ENCODE measurements around the gene UPK1B.
"Not testable (repeated sequence)": the region's sequence is repeated elsewhere in the genome, so short reads cannot be mapped to it uniquely, and the experiment has no call there.

The UPK1B gene

DNA sequence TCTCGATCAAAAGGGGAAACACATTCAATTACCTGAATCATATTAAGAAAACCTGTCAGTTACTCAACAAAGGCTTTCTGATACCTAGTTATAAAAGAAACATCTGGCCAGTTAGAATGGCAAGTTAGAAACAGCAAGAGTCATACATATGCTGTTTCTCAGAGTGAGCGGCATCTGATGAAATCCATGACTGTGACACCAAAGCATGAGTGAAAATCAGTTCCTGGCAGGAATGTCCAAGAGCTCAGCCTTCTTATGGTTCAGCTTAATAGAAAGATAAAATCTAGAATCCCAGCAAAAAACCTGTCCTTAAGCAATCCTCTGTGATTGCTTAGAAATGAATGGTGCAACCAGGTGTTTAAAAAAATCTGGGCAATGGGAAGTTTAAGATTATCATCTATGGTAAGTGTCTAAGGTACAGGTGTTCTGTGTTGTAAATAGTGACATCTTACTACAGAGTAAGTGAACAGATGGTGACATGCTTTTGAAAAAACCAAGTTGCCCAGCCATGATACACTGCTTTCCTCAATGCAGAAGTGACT is 48.5 kb downstream of the UPK1B start:
- DNase-seq (ENCODE audit: low read depth in 1 of 2, low spot score in 1 of 2) = no peak

GRCh38 chr3:119222391-119222790 is 49.0 kb downstream of the UPK1B start:
- DNase-seq (ENCODE audit: low read depth in 1 of 2, low spot score in 1 of 2) = no peak

DNA sequence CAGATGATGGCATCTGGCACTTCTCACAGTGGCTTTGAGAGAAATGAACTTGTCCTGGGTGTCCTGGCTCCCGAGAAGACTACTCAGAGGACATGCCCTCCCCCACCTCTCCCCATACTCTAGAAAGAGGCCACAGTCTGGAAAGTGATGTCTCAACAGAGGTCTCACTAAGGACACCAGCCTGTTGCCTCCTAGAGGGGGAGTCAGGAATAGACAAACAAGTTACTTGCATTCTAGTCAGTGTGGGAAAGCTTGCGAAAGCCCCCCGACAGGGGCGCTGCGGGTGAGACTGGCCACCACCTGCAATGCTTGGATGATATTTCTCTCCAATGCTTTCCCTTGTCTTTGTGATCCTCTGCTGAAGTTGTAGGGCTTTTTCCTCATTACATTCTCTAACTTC is 50.1 kb downstream of the UPK1B start:
- no peak for DNase-seq (ENCODE audit: low read depth in 1 of 2, low spot score in 1 of 2)

GRCh38 chr3:119225121-119225520 is 51.7 kb downstream of the UPK1B start:
- no peak for DNase-seq (ENCODE audit: low read depth in 1 of 2, low spot score in 1 of 2)

DNA sequence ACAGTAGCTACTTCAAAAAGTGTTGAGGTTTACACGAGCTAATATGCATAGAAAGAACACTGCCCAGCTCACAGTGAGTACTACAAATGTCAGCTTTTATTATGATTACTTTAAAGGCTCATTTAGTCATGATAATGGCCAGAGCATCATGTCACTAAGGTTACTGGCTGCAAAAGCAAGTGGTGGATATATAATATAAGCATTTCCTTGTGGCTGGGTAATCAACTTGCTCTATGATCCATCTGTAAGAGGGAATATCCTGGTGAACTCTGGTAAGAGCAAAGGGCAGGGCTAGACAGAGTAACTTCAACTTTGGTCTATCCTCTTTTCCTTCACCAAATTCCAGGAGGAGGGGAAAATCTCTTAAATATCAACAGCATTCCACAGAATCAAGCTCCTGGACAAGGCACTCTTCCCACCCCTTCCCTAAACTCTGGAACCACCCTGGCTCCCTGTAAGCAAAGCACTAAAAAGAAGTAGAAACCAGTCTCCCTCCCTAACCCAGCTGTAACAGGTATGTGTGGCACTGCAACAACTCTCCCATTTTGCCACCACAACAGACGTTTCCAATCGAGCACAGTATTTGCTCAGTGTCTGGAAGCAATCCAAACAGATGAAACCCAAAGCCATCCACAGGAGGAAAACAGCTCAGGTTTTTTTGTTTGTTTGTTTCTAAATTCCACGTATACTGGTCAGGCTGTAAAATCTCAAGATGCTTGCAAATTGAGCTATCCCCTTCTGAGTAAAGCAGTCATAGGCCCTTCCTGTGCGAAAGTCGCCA is 53.9 kb downstream of the UPK1B start:
- DNase-seq (ENCODE audit: low read depth in 1 of 2, low spot score in 1 of 2) = no peak

DNA sequence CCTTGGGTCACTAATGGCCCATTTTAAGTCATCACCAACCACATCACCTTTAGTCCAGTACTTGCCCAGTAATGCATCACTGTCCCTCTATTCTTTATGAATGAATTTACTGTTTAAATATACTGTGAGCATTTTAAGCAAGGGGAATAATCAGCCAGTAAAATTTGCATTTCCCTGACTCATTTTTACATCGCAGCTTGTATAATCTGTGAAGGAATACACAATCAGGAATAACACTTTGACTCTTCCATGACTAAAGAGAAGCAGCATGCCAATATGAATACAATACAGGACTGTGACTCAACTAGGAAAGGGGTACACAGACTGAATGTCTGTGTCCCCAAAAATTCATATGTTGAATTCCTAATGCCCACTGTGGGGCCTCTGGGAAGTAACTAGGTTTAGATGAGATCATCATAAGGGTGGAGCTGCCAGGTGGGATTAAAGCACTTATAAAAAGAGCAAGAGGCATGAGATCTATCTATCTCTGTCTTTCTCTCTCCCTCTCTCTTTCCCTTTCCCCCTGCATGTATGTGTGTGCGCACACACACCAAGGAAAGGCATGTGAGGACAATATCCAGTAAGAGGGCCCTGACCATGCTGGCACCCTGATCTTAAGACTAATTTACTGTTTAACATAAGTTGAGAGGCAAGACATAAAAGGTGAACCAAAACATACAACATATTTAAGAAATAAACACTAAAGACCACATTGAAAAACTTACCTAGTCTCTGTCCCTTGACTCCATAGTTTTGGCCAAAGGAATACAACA is 55.2 kb downstream of the UPK1B start:
- no peak for DNase-seq (ENCODE audit: low read depth in 1 of 2, low spot score in 1 of 2)

GRCh38 chr3:119229190-119229589 is 55.8 kb downstream of the UPK1B start:
- DNase-seq (ENCODE audit: low read depth in 1 of 2, low spot score in 1 of 2) = no peak

DNA sequence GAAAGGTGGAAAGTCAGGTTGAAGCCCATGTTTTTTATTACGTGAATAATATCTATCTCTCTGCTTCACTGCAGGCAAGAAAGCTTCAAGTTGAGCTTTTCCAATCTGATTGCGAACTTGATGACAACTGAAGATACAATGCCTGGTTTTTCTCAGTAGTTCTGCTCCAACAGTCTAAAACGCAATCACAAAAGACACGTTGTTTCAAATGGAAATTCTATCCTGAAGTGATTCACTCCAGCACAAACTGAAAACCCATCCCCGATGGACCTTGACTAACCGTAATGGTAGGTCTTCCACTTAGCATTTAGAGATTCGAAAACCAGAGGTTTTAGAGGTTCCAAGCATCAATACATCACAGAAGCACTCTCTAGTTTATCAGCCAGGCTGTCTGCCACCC is 56.7 kb downstream of the UPK1B start:
- no peak for DNase-seq (ENCODE audit: low read depth in 1 of 2, low spot score in 1 of 2)

DNA sequence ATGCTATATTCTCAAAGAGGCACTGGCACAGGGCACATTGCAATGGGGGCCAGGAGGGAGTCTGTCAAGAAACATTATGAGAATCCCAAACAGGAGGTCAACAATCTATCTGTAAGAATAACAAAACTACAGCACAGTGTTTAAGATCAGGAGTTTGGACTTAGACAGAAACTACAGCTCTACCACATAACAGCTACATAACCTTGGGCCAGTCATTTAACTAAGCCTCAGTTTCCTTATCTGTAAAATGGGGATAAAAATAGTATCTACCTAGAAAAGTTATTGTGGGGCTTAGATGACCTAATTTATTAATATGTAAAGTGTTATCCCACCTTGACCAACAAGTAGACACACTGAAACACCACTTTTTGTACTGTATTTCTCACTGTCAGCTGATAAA is 57.3 kb downstream of the UPK1B start:
- no peak for DNase-seq (ENCODE audit: low read depth in 1 of 2, low spot score in 1 of 2)

GRCh38 chr3:119234610-119235009 is 61.2 kb downstream of the UPK1B start:
- no peak for DNase-seq (ENCODE audit: low read depth in 1 of 2, low spot score in 1 of 2)

- no peak for DNase-seq (ENCODE audit: low read depth in 1 of 2, low spot score in 1 of 2)
These were observed 61.8 kb downstream of the UPK1B start for GRCh38 chr3:119235151-119235550.

DNA sequence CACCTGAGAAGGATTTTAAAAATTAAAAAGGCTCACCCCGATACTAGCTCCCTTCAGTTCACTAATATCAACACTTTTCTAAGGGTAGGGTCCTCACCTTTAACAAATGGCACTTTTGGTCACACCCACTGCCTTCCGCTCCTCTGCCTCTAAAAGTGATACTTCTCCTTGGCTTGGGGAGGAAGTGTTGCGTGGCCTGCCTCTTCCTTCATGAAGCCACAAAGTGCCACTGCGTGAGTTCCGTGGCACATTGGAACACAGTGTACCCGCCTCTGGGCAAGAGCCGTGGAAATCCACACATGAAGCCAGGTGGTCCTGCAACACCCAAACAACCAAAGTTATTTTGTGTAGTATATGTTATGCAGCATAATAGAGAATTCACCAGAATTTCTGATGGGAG is 63.4 kb downstream of the UPK1B start:
- DNase-seq (ENCODE audit: low read depth in 1 of 2, low spot score in 1 of 2) = no peak

DNA sequence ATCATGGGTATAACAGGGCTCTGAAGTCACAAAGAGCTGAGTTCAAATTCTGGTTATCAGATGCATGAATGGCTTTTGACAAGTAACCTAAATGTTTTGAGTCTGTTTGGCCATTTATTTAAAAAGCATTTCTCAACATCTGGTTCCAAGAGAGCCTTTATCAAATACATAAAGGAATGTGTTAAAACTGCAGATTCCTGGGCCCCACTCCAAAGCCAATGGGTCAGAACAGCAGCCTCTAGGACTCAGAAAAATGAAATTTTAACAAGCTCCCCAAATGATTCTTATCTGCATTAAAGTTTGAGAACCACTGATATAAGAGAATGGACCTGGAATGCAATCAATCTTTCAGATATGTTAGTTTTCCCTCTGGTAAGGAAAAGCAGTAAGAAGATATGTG is 63.9 kb downstream of the UPK1B start:
- DNase-seq (ENCODE audit: low read depth in 1 of 2, low spot score in 1 of 2) = no peak

DNA sequence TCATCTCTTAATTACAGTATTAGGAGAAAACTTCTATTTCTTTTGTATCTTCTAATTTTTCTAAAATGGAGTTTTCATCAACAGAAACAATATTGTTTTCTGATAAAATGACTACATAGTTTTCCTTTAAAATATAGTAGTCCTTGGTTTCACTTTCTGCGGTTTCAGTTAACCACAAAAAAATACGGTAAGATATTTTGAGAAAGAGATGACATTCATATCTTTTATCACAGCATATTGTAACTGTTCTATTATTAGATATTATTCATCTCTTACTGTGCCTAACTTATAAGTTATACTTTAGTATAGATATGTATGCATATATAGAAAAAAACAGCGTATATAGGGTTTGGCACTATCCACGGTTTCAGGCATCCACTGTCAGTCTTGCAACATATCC is 65.0 kb downstream of the UPK1B start:
- DNase-seq (ENCODE audit: low read depth in 1 of 2, low spot score in 1 of 2) = no peak

- no peak for DNase-seq (ENCODE audit: low read depth in 1 of 2, low spot score in 1 of 2)
These were observed 65.9 kb downstream of the UPK1B start for GRCh38 chr3:119239206-119239820.

DNA sequence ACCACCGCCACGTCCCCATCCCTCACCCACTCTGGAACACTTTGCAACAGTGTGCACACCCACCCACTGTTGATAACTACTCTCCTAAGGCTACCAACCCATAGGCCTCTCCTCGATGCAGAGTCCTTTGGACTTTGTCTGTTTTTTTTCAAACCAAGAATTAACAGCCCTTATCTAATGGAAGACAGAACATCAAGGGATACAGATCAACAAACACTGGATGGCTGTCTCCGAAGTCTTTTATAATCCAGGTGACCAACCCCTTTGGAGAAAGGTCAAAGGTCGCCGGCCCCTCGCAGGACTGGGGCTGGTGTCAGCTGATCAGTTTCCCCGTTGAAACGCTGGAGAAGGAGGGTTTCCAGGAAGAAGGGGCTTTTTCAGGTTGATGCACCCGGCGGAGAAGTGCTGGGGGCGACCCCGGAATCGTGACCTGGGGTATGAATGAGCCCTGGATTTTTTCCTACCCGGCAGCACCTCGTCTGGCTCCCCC is 66.7 kb downstream of the UPK1B start:
- no peak for DNase-seq (ENCODE audit: low read depth in 1 of 2, low spot score in 1 of 2)

GRCh38 chr3:119240591-119241434 is 67.4 kb downstream of the UPK1B start, which contains the start of gene B4GALT4:
B4GALT4 (minus strand) TSS chr3:119240878; CDS start chr3:119230099, 10,779 bp downstream.
- DNase-seq (ENCODE audit: low read depth in 1 of 2, low spot score in 1 of 2) = peak; percentile 30 to 41

GRCh38 chr3:119242387-119243057 is 69.1 kb downstream of the UPK1B start:
- DNase-seq (ENCODE audit: low read depth in 1 of 2, low spot score in 1 of 2) = not testable (repeated sequence)

GRCh38 chr3:119243058-119243529 is 69.7 kb downstream of the UPK1B start:
- not testable (repeated sequence) for DNase-seq (ENCODE audit: low read depth in 1 of 2, low spot score in 1 of 2)

DNA sequence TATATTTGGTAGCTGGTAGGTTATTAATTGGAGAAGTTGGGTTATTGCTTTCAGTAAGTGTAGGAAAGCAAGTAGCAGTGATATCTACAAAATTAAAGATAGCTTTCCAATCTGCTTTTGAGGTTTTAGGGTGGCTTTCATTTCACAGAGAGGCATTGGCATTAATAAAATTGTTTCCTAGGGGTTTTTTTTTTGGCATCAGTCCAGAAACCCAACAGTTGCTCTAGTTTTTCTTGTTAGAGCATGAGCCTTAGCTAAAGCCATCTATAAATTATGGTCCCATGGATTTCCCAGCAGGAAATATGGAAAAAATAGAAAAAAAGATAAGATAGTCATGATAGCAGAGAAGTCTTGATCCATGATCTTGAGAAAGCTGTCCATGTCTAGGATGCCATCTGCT is 70.3 kb downstream of the UPK1B start:
- DNase-seq (ENCODE audit: low read depth in 1 of 2, low spot score in 1 of 2) = no peak

All from activated CD4-positive, alpha-beta T cell treated with anti-CD3 and anti-CD28 coated beads, Interleukin-2, amount 50 U/mL, for 24 hours (primary cell).